Astrocyte (in vitro differentiated cells and primary cell): Measurements from ENCODE around the gene ATP6V0D1. TPM values are rescaled to one million over a fixed set of nuclear protein-coding genes. Genes with fewer than 3 reads are reported as not detected.

Experiments used
- DNase-seq: peaks from one replicate; pipeline ENCODE4 v3.0.0-alpha.2; 2010; ENCODE audit warnings: low read depth
- FAIRE-seq: peaks from 2 replicates; lab custom pipeline; 2011; peaks lifted over from hg19 to GRCh38; lab: Jason Lieb, UNC
- H2AFZ ChIP-seq: 2 replicates; pipeline ENCODE4 v1.6.0; 2012; ENCODE audit warnings: low read depth, low read length, inconsistent platforms
- H3K27ac ChIP-seq: 2 replicates; pipeline ENCODE4 v1.5.1; 2011; ENCODE audit warnings: low read depth, low read length, inconsistent platforms
- H3K27me3 ChIP-seq: 2 replicates; pipeline ENCODE4 v1.6.0; 2011; ENCODE audit warnings: low read length, inconsistent platforms; ENCODE audit not compliant: insufficient read depth
- H3K36me3 ChIP-seq: 2 replicates; pipeline ENCODE4 v1.5.1; 2011; ENCODE audit warnings: low read length, inconsistent platforms; ENCODE audit not compliant: insufficient read depth
- H3K4me1 ChIP-seq: 2 replicates; pipeline ENCODE4 v1.5.1; 2011; ENCODE audit warnings: low read length, inconsistent platforms; ENCODE audit not compliant: insufficient read depth
- H3K4me2 ChIP-seq: 2 replicates; pipeline ENCODE4 v1.6.0; 2012; ENCODE audit warnings: low read length, inconsistent platforms
- H3K4me3 ChIP-seq: 2 replicates; pipeline ENCODE4 v1.5.1; 2011; ENCODE audit warnings: low read depth, mild to moderate bottlenecking, low read length, inconsistent platforms; ENCODE audit not compliant: insufficient read depth
- H3K79me2 ChIP-seq: 2 replicates; pipeline ENCODE4 v1.6.0; 2012; ENCODE audit warnings: mild to moderate bottlenecking, low read length, inconsistent platforms; ENCODE audit not compliant: insufficient read depth
- H3K9ac ChIP-seq: 2 replicates; pipeline ENCODE4 v1.6.0; 2012; ENCODE audit warnings: mild to moderate bottlenecking, low read length, inconsistent platforms
- H3K9me3 ChIP-seq: 2 replicates; pipeline ENCODE4 v1.5.1; 2012; ENCODE audit warnings: low read depth, mild to moderate bottlenecking, low read length, inconsistent platforms; ENCODE audit not compliant: insufficient read depth
- H4K20me1 ChIP-seq: 2 replicates; pipeline ENCODE4 v1.6.0; 2012; ENCODE audit warnings: low read length, inconsistent platforms; ENCODE audit not compliant: insufficient read depth
- H3K27ac Mint-ChIP-seq: one replicate; pipeline ENCODE4 v1.8.0; 2021; ENCODE audit warnings: mild to moderate bottlenecking, mixed read lengths; ENCODE audit not compliant: unreplicated experiment
- H3K27me3 Mint-ChIP-seq: one replicate; pipeline ENCODE4 v1.8.0; 2021; ENCODE audit warnings: low read depth, mixed read lengths; ENCODE audit not compliant: unreplicated experiment
- H3K36me3 Mint-ChIP-seq: one replicate; pipeline ENCODE4 v1.8.0; 2021; ENCODE audit warnings: low read depth, mixed read lengths; ENCODE audit not compliant: unreplicated experiment
- H3K4me1 Mint-ChIP-seq: one replicate; pipeline ENCODE4 v1.8.0; 2021; ENCODE audit warnings: low read depth, mixed read lengths; ENCODE audit not compliant: unreplicated experiment
- H3K4me3 Mint-ChIP-seq: one replicate; pipeline ENCODE4 v1.8.0; 2021; ENCODE audit warnings: mild to moderate bottlenecking, moderate library complexity, mixed read lengths; ENCODE audit not compliant: unreplicated experiment
- H3K9me3 Mint-ChIP-seq: one replicate; pipeline ENCODE4 v1.8.0; 2021; ENCODE audit warnings: mild to moderate bottlenecking, mixed read lengths; ENCODE audit not compliant: unreplicated experiment
- EZH2 ChIP-seq: IDR thresholded peaks from 2 replicates; pipeline ENCODE4 v1.6.1; 2012; ENCODE audit warnings: mild to moderate bottlenecking, low read length, inconsistent platforms; ENCODE audit not compliant: insufficient read depth
- total RNA-seq: library from RNA; stranded (reverse); gene quantifications from 2 replicates; pipeline ENCODE4 v1.2.1, GENCODE V29; 2021
- TF ChIP-seq, protein P1 (sequence below): IDR thresholded peaks from 2 replicates; pipeline ENCODE4 v1.5.1; 2011; ENCODE audit warnings: low read depth, mild to moderate bottlenecking, inconsistent platforms, low read length, moderate library complexity; ENCODE audit not compliant: insufficient read depth

ATP6V0D1 gene
- total RNA-seq, 1 donor from 2014 or later: 114 TPM

DNA sequence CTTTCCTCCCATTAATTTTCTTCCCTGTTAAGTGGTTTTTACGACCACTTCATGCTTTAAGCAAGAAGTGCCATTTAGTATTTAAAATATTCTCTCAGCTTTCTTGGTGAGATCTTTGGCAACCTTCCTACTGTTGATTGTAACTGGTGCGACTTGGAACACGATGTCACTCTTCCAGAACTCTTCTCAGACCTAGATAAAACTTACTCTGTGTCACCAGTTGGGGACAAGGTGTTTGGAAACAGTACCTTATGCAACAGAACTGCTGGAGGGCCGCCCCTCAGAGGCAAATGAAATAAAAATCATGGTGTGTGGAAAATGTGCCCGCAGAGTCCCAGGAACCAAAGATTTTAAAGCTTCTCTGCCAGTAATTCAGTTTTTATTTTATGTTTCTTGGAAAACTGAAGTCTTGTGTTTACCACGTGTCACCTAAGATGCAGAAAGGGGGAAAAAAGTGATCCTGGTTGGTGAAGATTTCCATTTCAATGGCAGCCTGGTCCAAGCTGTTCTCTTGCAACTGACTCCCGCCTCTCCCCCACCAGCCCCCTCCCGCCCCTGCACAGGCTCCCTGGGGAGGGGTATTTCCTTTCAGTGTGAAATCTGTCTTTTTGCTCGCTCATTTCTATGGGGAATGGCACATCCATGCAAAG, 57.2 kb downstream of the ATP6V0D1 start:
- Mint-ChIP-seq H3K27me3 (peaks cover 45% of the 10 kb centered on the region), H3K4me1 (peaks cover 5% of the 10 kb centered on the region), H3K36me3 (no peaks in the 10 kb centered on the region), H3K9me3 (no peaks in the 10 kb centered on the region), H3K4me3 (no peak overlapping the region), H3K27ac (no peak overlapping the region)
- Histone ChIP-seq H2AFZ (no peak overlapping the region), H3K4me2 (no peak overlapping the region), H4K20me1 (peaks cover 4% of the 10 kb centered on the region), H3K27ac (no peak overlapping the region), H3K9ac (no peak overlapping the region), H3K4me3 (no peak overlapping the region), H3K9me3 (no peaks in the 10 kb centered on the region), H3K36me3 (no peaks in the 10 kb centered on the region), H3K79me2 (no peaks in the 10 kb centered on the region), H3K4me1 (no peaks in the 10 kb centered on the region), H3K27me3 (peaks cover 27% of the 10 kb centered on the region)
- TF ChIP-seq, protein P1, sequence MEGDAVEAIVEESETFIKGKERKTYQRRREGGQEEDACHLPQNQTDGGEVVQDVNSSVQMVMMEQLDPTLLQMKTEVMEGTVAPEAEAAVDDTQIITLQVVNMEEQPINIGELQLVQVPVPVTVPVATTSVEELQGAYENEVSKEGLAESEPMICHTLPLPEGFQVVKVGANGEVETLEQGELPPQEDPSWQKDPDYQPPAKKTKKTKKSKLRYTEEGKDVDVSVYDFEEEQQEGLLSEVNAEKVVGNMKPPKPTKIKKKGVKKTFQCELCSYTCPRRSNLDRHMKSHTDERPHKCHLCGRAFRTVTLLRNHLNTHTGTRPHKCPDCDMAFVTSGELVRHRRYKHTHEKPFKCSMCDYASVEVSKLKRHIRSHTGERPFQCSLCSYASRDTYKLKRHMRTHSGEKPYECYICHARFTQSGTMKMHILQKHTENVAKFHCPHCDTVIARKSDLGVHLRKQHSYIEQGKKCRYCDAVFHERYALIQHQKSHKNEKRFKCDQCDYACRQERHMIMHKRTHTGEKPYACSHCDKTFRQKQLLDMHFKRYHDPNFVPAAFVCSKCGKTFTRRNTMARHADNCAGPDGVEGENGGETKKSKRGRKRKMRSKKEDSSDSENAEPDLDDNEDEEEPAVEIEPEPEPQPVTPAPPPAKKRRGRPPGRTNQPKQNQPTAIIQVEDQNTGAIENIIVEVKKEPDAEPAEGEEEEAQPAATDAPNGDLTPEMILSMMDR: no peak
- DNase-seq (no peak), FAIRE-seq (no peak)

DNA sequence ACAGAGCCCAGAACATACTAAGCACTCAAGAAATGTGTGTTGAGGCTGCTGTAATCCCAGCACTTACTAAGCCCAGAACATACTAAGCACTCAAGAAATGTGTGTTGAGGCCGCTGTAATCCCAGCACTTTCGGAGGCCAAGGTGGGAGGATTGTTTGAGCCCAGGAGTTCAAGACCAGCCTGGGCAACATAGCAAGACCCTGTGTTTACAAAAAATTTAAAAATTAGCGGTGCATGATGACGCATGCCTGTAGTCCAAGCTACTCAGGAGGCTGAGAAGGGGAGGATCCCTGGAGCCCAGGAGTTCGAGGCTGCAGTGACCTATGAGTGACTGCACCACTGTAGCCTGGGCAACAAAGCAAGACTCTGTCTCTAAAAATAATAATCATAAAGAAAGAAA, 57.9 kb downstream of the ATP6V0D1 start:
- Histone ChIP-seq H3K27ac (no peak overlapping the region), H3K4me1 (no peaks in the 10 kb centered on the region), H3K36me3 (no peaks in the 10 kb centered on the region), H3K4me2 (no peak overlapping the region), H3K9ac (no peak overlapping the region), H3K27me3 (peaks cover 24% of the 10 kb centered on the region), H3K4me3 (no peak overlapping the region), H3K9me3 (no peaks in the 10 kb centered on the region), H3K79me2 (no peaks in the 10 kb centered on the region), H4K20me1 (no peaks in the 10 kb centered on the region), H2AFZ (no peak overlapping the region)
- Mint-ChIP-seq H3K36me3 (no peaks in the 10 kb centered on the region), H3K4me1 (peaks cover 5% of the 10 kb centered on the region), H3K27me3 (peaks cover 41% of the 10 kb centered on the region), H3K4me3 (no peak overlapping the region), H3K27ac (no peak overlapping the region), H3K9me3 (no peaks in the 10 kb centered on the region)
- TF ChIP-seq, protein P1: no peak
- TF ChIP-seq EZH2: no peak
- DNase-seq (no peak), FAIRE-seq (no peak)

DNA sequence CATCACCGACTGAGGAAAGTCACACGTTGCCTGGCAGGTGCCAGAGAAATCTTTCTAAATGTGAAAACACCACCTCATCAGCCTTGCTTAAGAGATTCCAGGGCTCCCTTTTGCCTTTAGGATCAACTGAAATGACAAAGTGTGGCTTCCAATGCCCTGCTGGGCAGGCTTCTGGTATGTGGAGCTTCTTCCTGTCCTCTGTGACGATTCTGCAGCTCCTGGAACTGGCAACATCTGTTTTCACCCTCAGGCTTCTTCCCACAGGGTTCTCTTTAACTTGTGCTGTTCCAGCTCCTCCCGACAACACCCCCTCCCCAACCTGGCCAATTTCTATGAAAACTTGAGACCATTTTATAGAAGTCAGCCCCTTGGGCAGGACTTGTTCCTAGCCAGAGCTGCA, 59.9 kb downstream of the ATP6V0D1 start:
- H3K4me2 ChIP-seq: no peak overlapping the region
- no peaks in the 10 kb centered on the region for H3K4me1 ChIP-seq
- FAIRE-seq (no peak), DNase-seq (no peak)
- H3K4me3 ChIP-seq: no peak overlapping the region
- H3K4me3 Mint-ChIP-seq: no peak overlapping the region
- H2AFZ ChIP-seq: no peak overlapping the region
- no peak overlapping the region for H3K9ac ChIP-seq
- H3K36me3 Mint-ChIP-seq: no peaks in the 10 kb centered on the region
- no peaks in the 10 kb centered on the region for H3K79me2 ChIP-seq
- peaks cover 2% of the 10 kb centered on the region for H3K4me1 Mint-ChIP-seq
- no peaks in the 10 kb centered on the region for H4K20me1 ChIP-seq
- no peak for TF ChIP-seq EZH2
- TF ChIP-seq, protein P1: no peak
- H3K27ac Mint-ChIP-seq: no peak overlapping the region
- peaks cover 35% of the 10 kb centered on the region for H3K27me3 Mint-ChIP-seq
- H3K36me3 ChIP-seq: no peaks in the 10 kb centered on the region
- no peak overlapping the region for H3K27ac ChIP-seq
- no peaks in the 10 kb centered on the region for H3K9me3 Mint-ChIP-seq
- H3K9me3 ChIP-seq: no peaks in the 10 kb centered on the region
- H3K27me3 ChIP-seq: peaks cover 18% of the 10 kb centered on the region
